NOMO-1 (cell line): ENCODE measurements around the gene PCDHGB6.
"Not testable (repeated sequence)": the region's sequence is repeated elsewhere in the genome, so short reads cannot be mapped to it uniquely, and the experiment has no call there.

Experiments used
- DNase-seq, 2 experiments: peaks; one replicate each; lab custom pipeline; 2025; ENCODE audit not compliant: unreplicated experiment in 2 of 2; lab: John Stamatoyannopoulos, UW

PCDHGB6 gene

DNA sequence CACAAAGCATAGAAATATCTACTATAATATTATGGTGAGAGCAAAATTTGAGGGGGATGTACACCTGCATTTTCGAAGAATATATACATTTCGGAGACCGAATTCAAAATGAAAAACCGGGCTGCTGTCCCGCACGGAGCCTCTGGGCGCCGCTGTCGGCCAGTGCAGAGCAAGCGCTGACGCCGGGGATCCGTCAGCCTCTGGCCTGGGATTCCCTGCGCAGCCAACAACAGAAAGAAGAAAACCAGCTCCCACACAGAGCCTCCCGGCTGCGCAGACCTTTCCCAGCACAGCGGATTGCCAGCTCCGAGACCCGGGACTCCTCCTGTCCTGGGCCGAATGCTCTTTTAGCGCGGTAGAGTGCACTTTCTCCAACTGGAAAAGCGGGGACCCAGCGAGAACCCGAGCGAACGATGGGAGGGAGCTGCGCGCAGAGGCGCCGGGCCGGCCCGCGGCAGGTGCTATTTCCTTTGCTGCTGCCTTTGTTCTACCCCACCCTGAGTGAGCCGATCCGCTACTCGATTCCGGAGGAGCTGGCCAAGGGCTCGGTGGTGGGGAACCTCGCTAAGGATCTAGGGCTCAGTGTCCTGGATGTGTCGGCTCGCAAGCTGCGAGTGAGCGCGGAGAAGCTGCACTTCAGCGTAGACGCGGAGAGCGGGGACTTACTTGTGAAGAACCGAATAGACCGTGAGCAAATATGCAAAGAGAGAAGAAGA, at the start of gene PCDHGB6:
TSS of gene PCDHGB6 (plus strand) at position 232 of the 716 bp plus-strand sequence. CDS start at position 414, 182 bp downstream.
- DNase-seq = peak in 1 of 2 experiments; percentile 44

- peak; percentile 47 to 48 for DNase-seq
Observed at GRCh38 chr5:141359790-141360426, 47.9 kb upstream of the PCDHGB6 start, which contains the start of gene PCDHGB2. PCDHGB2 (plus strand) TSS chr5:141359994; CDS start chr5:141360136, 142 bp downstream.

GRCh38 chr5:141360685-141361084, 47.1 kb upstream of the PCDHGB6 start:
- DNase-seq = no peak

DNA sequence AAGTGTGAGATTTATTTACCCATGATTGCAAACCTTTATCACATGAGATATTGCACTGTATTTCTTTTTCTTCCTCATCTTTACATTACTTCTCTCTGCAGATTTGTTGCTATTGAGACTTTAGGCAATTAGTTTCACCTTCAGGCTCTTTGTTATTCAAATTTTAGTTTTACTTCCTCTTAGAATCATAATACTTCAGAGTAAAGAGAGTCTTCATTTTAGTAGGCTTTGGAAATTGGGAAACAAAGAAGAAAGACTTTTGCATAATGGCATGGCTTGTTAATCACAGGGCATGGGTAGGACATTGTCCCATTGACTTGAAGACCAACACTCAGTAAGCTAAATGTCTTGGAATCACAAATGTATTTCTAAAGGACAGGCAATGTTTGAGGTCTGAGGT, 45.1 kb upstream of the PCDHGB6 start:
- DNase-seq = peak in 1 of 2 experiments; percentile 16

GRCh38 chr5:141363952-141364660, 43.7 kb upstream of the PCDHGB6 start, which contains the start of gene PCDHGA5:
PCDHGA5 (plus strand) TSS chr5:141364162; CDS start chr5:141364331, 169 bp downstream.
- no peak for DNase-seq

GRCh38 chr5:141366016-141366896, 41.6 kb upstream of the PCDHGB6 start:
- DNase-seq = no peak

GRCh38 chr5:141369994-141370848, 37.6 kb upstream of the PCDHGB6 start, which contains the start of gene PCDHGB3:
PCDHGB3 (plus strand) TSS chr5:141370242; CDS start chr5:141370395, 153 bp downstream.
- peak; percentile 48 to 59 for DNase-seq

DNA sequence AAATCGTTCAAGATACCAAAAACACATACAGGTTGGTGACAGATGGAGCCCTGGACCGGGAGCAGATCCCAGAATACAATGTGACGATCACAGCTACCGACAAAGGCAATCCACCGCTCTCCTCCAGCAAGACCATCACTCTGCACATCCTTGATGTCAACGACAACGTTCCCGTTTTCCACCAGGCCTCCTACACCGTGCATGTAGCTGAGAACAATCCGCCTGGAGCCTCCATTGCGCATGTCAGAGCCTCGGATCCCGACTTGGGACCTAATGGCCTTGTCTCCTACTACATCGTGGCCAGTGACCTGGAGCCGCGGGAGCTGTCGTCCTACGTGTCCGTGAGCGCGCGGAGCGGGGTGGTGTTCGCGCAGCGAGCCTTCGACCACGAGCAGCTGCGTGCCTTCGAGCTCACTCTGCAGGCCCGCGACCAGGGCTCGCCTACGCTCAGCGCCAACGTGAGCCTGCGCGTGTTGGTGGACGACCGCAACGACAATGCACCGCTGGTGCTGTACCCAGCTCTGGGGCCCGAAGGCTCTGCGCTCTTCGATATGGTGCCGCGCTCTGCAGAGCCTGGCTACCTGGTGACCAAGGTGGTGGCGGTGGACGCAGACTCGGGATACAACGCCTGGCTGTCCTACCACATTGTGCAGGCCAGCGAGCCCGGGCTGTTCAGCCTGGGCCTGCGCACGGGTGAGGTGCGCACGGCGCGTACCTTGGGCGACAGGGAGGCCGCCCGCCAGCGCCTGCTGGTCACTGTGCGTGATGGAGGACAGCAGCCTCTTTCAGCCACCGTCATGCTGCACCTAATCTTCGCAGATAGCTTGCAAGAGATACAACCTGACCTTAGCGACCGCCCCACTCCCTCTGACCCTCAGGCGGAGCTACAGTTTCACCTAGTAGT, 36.0 kb upstream of the PCDHGB6 start:
- no peak for DNase-seq

DNA sequence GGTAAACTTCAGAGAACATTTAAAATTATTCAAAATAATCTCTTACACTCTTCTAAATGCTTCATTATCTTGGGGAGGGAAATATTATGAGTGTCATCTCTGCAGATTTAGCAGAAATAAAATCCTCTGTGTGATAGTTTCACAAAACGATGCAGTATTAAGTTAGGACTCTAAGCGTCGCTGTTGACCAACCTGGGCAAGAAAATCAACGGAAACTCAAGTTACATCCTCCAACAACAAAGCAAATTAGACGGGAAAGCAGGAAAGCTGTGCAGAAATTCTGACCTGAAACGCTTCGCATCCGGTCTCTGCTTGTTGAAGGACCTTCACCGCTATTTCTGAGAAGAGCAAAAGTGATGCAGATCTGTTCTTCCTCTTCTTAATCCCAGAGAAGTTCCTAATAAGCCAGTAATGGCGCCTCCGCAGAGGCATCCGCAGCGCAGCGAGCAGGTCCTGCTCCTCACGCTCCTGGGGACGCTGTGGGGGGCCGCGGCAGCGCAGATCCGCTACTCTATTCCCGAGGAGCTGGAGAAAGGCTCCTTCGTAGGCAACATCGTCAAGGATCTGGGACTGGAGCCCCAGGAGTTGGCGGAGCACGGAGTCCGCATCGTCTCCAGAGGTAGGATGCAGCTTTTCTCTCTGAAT, 34.0 kb upstream of the PCDHGB6 start, which contains the start of gene PCDHGA6:
TSS of gene PCDHGA6 (plus strand) at position 219 of the 645 bp plus-strand sequence. CDS start at position 412, 193 bp downstream.
- no peak for DNase-seq

DNA sequence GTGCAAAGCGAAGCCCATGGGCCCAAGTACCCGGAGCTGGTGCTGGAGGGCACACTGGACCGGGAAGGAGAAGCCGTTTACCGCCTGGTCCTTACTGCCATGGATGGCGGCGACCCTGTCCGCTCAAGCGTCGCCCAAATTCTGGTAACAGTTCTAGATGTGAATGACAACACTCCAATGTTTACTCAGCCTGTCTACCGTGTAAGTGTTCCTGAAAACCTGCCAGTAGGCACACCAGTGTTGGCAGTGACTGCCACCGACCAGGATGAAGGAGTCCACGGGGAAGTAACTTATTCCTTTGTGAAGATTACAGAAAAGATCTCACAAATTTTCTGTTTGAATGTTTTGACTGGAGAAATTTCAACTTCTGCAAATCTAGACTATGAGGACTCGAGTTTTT, 33.2 kb upstream of the PCDHGB6 start:
- DNase-seq = no peak

GRCh38 chr5:141375444-141376155, 32.2 kb upstream of the PCDHGB6 start:
- not testable (repeated sequence) for DNase-seq

DNA sequence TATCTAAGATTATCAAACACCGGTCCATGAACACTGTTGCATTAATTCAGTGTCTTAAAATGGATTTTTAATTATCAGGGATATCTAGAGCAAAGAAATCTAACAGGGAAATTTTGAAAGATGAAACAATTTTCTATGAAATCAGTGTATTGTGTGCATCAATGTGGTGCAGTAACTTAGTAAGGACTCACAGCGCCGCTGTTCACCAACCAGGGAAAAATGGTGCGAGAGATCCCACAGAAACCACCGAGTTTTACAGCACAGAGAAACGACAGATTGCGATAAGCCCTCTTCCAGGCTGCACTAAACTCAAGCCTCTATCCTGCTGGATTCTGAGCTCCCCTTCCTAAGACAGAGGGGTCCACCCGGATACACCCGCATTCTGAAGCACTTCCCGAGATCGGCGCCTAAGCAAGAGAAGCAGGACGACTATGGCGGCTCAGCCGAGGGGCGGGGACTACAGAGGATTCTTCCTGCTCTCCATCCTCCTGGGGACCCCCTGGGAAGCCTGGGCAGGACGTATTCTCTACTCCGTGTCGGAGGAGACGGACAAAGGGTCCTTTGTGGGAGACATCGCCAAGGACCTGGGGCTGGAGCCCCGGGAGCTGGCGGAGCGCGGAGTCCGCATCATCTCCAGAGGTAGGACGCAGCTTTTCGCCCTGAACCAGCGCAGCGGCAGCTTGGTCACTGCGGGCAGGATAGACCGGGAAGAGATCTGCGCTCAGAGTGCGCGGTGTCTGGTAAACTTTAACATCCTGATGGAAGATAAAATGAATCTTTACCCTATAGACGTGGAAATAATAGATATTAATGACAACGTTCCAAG, 25.1 kb upstream of the PCDHGB6 start, which contains the start of gene PCDHGA7:
TSS of gene PCDHGA7 (plus strand) at position 274 of the 826 bp plus-strand sequence. CDS start at position 432, 158 bp downstream.
- no peak for DNase-seq

DNA sequence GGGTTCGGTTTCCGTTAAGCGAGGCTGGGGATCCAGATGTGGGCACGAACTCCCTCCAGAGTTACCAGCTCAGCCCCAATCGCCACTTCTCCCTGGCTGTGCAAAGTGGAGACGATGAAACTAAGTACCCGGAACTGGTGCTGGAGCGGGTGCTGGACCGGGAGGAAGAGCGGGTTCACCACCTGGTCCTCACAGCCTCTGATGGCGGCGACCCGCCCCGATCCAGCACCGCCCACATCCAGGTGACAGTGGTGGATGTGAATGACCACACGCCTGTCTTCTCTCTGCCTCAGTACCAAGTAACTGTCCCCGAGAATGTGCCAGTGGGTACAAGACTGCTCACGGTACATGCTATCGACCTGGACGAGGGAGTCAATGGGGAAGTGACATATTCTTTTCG, 24.5 kb upstream of the PCDHGB6 start:
- no peak for DNase-seq

GRCh38 chr5:141384471-141385267, 23.2 kb upstream of the PCDHGB6 start:
- no peak for DNase-seq
